Neuronal stem cell (in vitro differentiated cells): ENCODE results near the gene FHIP1A.

ENCODE experiments used
- DNase-seq: peaks from one replicate; pipeline ENCODE4 v3.0.0-alpha.2; 2013; ENCODE audit warnings: low spot score
- H2AFZ ChIP-seq: one replicate; pipeline ENCODE4 v1.6.1; 2013; ENCODE audit warnings: mild to moderate bottlenecking, low read length, inconsistent platforms
- H2AK5ac ChIP-seq: 2 replicates; pipeline ENCODE4 v1.6.1; 2013; ENCODE audit warnings: low read depth, mild to moderate bottlenecking, inconsistent platforms, low read length, moderate library complexity, mixed read lengths
- H2BK120ac ChIP-seq: 2 replicates; pipeline ENCODE4 v1.6.1; 2013; ENCODE audit warnings: low read depth, mild to moderate bottlenecking, inconsistent platforms, low read length, moderate library complexity, mixed read lengths
- H2BK12ac ChIP-seq: one replicate; pipeline ENCODE4 v1.6.1; 2013; ENCODE audit warnings: low read length, inconsistent platforms
- H2BK15ac ChIP-seq: 2 replicates; pipeline ENCODE4 v1.6.1; 2013; ENCODE audit warnings: mild to moderate bottlenecking, low read length, inconsistent platforms, mixed read lengths
- H2BK5ac ChIP-seq: one replicate; pipeline ENCODE4 v1.6.1; 2013; ENCODE audit warnings: inconsistent platforms, mild to moderate bottlenecking, low read length, moderate library complexity
- H3K14ac ChIP-seq: one replicate; pipeline ENCODE4 v1.6.1; 2013; ENCODE audit warnings: low read length, inconsistent platforms
- H3K18ac ChIP-seq: 2 replicates; pipeline ENCODE4 v1.6.1; 2013; ENCODE audit warnings: low read length, inconsistent platforms
- H3K23ac ChIP-seq: 2 replicates; pipeline ENCODE4 v1.6.1; 2013; ENCODE audit warnings: low read depth, mild to moderate bottlenecking, mixed read lengths, low read length, inconsistent platforms; ENCODE audit not compliant: poor library complexity
- H3K27ac ChIP-seq: replicated peaks from 3 replicates; pipeline ENCODE4 v1.5.1; 2013; ENCODE audit warnings: low read length, inconsistent platforms
- H3K27me3 ChIP-seq, 3 experiments: 2 replicates each; pipeline ENCODE4 v1.6.1; 2013; ENCODE audit warnings: low read length in 3 of 3, mild to moderate bottlenecking in 2 of 3, inconsistent platforms in 1 of 3, low read depth in 1 of 3, mixed read lengths in 1 of 3, moderate library complexity in 1 of 3; ENCODE audit not compliant: control insufficient read depth in 3 of 3, insufficient read depth in 3 of 3
- H3K36me3 ChIP-seq, 2 donors: replicated peaks in 1 of 2; 2 replicates each; pipeline ENCODE4 v1.6.1; 2013; ENCODE audit warnings: low read length in 2 of 2; ENCODE audit not compliant: control insufficient read depth in 2 of 2, insufficient read depth in 2 of 2
- H3K4ac ChIP-seq: 2 replicates; pipeline ENCODE4 v1.6.1; 2013; ENCODE audit warnings: inconsistent platforms, mild to moderate bottlenecking, low read length, moderate library complexity
- H3K4me1 ChIP-seq, 2 donors: 1 replicate in 1 of 2; 2 replicates in 1 of 2; pipeline ENCODE4 v1.6.1; 2013; ENCODE audit warnings: low read length in 2 of 2, low read depth in 1 of 2; ENCODE audit not compliant: control insufficient read depth in 2 of 2, insufficient read depth in 1 of 2
- H3K4me2 ChIP-seq: one replicate; pipeline ENCODE4 v1.6.1; 2013; ENCODE audit warnings: mild to moderate bottlenecking, low read length, inconsistent platforms; ENCODE audit not compliant: insufficient read depth, poor library complexity, severe bottlenecking
- H3K4me3 ChIP-seq, 2 donors: 2 replicates each; pipeline ENCODE4 v1.5.1; 2013; ENCODE audit warnings: low read length in 2 of 2, mild to moderate bottlenecking in 2 of 2, inconsistent platforms in 1 of 2, moderate library complexity in 1 of 2
- H3K79me1 ChIP-seq: one replicate; pipeline ENCODE4 v1.6.1; 2013; ENCODE audit warnings: low read depth, mild to moderate bottlenecking, inconsistent platforms, low read length, moderate library complexity
- H3K9ac ChIP-seq: one replicate; pipeline ENCODE4 v1.6.1; 2013; ENCODE audit warnings: mild to moderate bottlenecking, low read depth, low read length, inconsistent platforms; ENCODE audit not compliant: poor library complexity
- H3K9me3 ChIP-seq, 2 donors: replicated peaks in 1 of 2; 2 replicates each; pipeline versions ENCODE3 to v1.6.1; 2013; ENCODE audit warnings: low read length in 2 of 2, mild to moderate bottlenecking in 2 of 2, inconsistent platforms in 1 of 2, low read depth in 1 of 2, mixed read lengths in 1 of 2, moderate library complexity in 1 of 2; ENCODE audit not compliant: control insufficient read depth in 2 of 2, insufficient read depth in 1 of 2
- H4K8ac ChIP-seq: one replicate; pipeline ENCODE4 v1.6.1; 2013; ENCODE audit warnings: low read depth, mild to moderate bottlenecking, inconsistent platforms, low read length, moderate library complexity
- H4K91ac ChIP-seq: one replicate; pipeline ENCODE4 v1.6.1; 2013; ENCODE audit warnings: low read length, low read depth, mild to moderate bottlenecking, inconsistent platforms; ENCODE audit not compliant: poor library complexity
- WGBS, 2 donors: extraction: QIAGEN DNeasy Blood & Tissue Kit; methylation state at CpG; one replicate each; pipeline ENCODE4 v1.1.7; 2013; ENCODE audit warnings: missing lambda C conversion rate in 2 of 2, mixed read lengths in 1 of 2; ENCODE audit not compliant: insufficient read length in 2 of 2, insufficient replicate concordance in 1 of 2; ENCODE audit errors: extremely low coverage in 2 of 2; 5-methylcytosine and 5-hydroxymethylcytosine counted together

Gene FHIP1A

DNA sequence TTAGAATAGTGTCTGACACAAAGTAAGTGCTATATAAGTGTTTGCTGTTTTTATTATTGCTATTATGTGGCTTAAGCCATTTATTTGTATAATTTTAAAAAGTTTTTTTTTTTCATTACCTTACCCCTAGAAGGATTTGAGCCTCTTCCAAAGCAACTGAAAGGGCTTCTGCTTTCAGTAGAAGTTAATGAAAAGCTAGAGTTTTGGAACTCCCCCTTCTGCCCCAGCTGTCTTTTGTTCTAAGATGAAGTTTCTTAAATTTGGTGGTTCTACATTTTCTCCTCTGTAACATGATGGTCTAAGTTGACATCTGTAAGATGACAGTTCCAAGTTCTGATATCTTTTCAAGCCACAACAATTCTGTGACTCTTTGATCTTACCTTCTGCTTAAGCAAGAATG is 30.3 kb downstream of the FHIP1A start:
- Histone ChIP-seq H3K9ac (no peak overlapping the region), H3K27ac (no peak overlapping the region), H3K4me1 (peaks cover 0 to 4% of the 10 kb centered on the region in 2 donors), H3K14ac (no peak overlapping the region), H2BK15ac (no peak overlapping the region), H4K91ac (no peak overlapping the region), H3K23ac (no peak overlapping the region), H3K79me1 (no peaks in the 10 kb centered on the region), H3K4me2 (no peak overlapping the region), H3K4me3 (no peak overlapping the region), H3K36me3 (no peaks in the 10 kb centered on the region), H2BK12ac (no peak overlapping the region), H3K4ac (no peak overlapping the region), H2AFZ (no peak overlapping the region), H3K18ac (no peak overlapping the region), H2BK120ac (no peak overlapping the region), H2AK5ac (no peak overlapping the region), H3K9me3 (no peaks in the 10 kb centered on the region), H2BK5ac (no peak overlapping the region), H3K27me3 (no peaks in the 10 kb centered on the region), H4K8ac (no peak overlapping the region)
- DNase-seq, result no peak

DNA sequence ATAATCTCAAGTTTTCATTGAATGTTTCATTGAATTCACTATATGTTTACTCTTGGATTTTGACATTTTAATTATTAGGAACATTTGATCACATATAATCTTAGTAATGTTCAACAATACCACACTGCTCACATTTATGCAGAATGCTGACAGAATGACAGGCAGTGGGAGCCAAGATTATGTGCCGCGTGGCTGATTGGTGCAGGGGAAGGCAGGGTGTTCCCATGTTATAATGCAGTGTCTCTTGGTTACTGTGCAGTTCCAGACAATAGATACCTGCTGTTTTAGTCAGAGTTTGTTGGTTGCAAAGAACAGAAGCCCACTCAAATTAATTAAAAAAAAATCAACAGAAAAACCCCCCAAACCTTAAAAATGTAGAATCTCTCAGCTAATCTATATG is 33.0 kb downstream of the FHIP1A start:
- Histone ChIP-seq H3K4ac (no peak overlapping the region), H3K4me2 (no peak overlapping the region), H3K79me1 (no peaks in the 10 kb centered on the region), H3K4me1 (peaks cover 0 to 4% of the 10 kb centered on the region in 2 donors), H4K91ac (no peak overlapping the region), H4K8ac (no peak overlapping the region), H2BK5ac (no peak overlapping the region), H2BK15ac (no peak overlapping the region), H3K36me3 (no peaks in the 10 kb centered on the region), H3K9ac (no peak overlapping the region), H3K23ac (no peak overlapping the region), H3K27me3 (no peaks in the 10 kb centered on the region), H2BK12ac (no peak overlapping the region), H3K14ac (no peak overlapping the region), H2AFZ (no peak overlapping the region), H2BK120ac (no peak overlapping the region), H3K18ac (no peak overlapping the region), H2AK5ac (no peak overlapping the region), H3K27ac (no peak overlapping the region), H3K4me3 (no peak overlapping the region), H3K9me3 (no peaks in the 10 kb centered on the region)
- WGBS, 2 donors, result no CpG with 5 or more reads among the region's 2 CpGs
- no peak for DNase-seq

DNA sequence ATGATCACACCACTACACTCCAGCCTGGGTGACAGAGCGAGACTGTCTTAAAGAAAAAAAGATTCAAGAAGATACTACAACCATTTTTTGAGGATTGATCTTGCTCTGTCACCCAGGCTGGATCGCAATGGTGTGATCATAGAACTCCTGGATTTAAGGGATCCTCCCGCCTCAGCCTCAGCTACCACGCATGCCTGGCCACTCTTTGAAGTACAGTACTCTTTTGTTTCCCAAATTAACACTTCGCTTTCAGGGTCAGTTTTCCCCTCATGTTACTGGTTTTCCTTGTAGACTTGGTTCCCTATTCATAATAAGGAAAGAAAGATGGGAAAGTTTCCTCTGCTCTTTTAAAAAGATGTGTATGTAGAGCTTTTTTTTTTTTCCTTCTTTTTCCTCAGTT is 34.3 kb downstream of the FHIP1A start:
- H3K4me2 ChIP-seq, result no peak overlapping the region
- no peak overlapping the region for H2BK5ac ChIP-seq
- no peak for DNase-seq
- no peak overlapping the region for H3K4ac ChIP-seq
- H3K27ac ChIP-seq, result no peak overlapping the region
- H3K18ac ChIP-seq, result no peak overlapping the region
- H3K4me3 ChIP-seq, result no peak overlapping the region
- no peak overlapping the region for H3K23ac ChIP-seq
- H3K27me3 ChIP-seq, result no peaks in the 10 kb centered on the region
- no peaks in the 10 kb centered on the region for H3K36me3 ChIP-seq
- no peaks in the 10 kb centered on the region for H3K79me1 ChIP-seq
- H3K14ac ChIP-seq, result no peak overlapping the region
- H2BK120ac ChIP-seq, result no peak overlapping the region
- no peak overlapping the region for H2AFZ ChIP-seq
- no peaks in the 10 kb centered on the region for H3K9me3 ChIP-seq
- H3K4me1 ChIP-seq, result peaks cover 0 to 4% of the 10 kb centered on the region in 2 donors
- no peak overlapping the region for H2BK15ac ChIP-seq
- WGBS, 2 donors, result no CpG with 5 or more reads among the region's 5 CpGs
- no peak overlapping the region for H4K91ac ChIP-seq
- H4K8ac ChIP-seq, result no peak overlapping the region
- no peak overlapping the region for H2AK5ac ChIP-seq
- no peak overlapping the region for H2BK12ac ChIP-seq
- no peak overlapping the region for H3K9ac ChIP-seq

DNA sequence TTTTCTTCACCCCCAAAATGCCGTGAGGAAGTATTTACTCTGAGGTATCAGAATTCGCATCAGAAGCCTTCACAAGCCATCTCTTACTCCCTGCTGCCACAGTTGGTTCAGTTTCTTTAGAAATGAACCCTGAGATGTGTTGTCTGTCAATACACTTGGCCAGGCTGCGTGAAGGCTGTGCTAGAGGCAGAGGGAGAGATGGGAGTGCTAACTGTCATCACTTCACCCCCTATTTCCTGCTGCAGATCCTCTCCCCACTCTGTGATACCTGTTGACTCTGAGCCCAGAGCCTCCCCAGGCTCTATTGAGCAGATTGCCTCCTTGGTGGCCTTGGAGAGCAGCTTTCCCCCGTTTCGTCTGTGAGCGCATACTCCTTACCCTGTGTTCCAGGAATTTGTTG is 34.8 kb downstream of the FHIP1A start:
- H3K36me3 ChIP-seq, result no peaks in the 10 kb centered on the region
- H3K23ac ChIP-seq, result no peak overlapping the region
- H2BK12ac ChIP-seq, result no peak overlapping the region
- H2AK5ac ChIP-seq, result no peak overlapping the region
- no peaks in the 10 kb centered on the region for H3K9me3 ChIP-seq
- H3K27me3 ChIP-seq, result no peaks in the 10 kb centered on the region
- no peak overlapping the region for H3K4me3 ChIP-seq
- H3K4me1 ChIP-seq, result peaks cover 0 to 4% of the 10 kb centered on the region in 2 donors
- peak overlapping the region; percentile 68 for H3K9ac ChIP-seq
- no peak overlapping the region for H2BK15ac ChIP-seq
- no peak for DNase-seq
- no peak overlapping the region for H3K14ac ChIP-seq
- H2BK120ac ChIP-seq, result no peak overlapping the region
- WGBS, 2 donors, result no CpG with 5 or more reads among the region's 6 CpGs
- H3K4me2 ChIP-seq, result no peak overlapping the region
- no peak overlapping the region for H3K4ac ChIP-seq
- H4K91ac ChIP-seq, result no peak overlapping the region
- H3K18ac ChIP-seq, result peak overlapping the region; percentile 35
- no peak overlapping the region for H2BK5ac ChIP-seq
- H2AFZ ChIP-seq, result no peak overlapping the region
- H3K79me1 ChIP-seq, result no peaks in the 10 kb centered on the region
- no peak overlapping the region for H3K27ac ChIP-seq
- no peak overlapping the region for H4K8ac ChIP-seq
